GM12872 (cell line): ENCODE results near the gene TGFA.

Experiments used
- TF ChIP-seq, protein P1 (sequence below): IDR thresholded peaks from 3 replicates; pipeline ENCODE4 v1.5.1; 2011; ENCODE audit warnings: low read depth, mild to moderate bottlenecking, low read length, moderate library complexity; ENCODE audit not compliant: insufficient read depth

The TGFA gene

GRCh38 chr2:70411483-70412125 lies 142.0 kb downstream of the TGFA start:
- TF ChIP-seq, protein P1, sequence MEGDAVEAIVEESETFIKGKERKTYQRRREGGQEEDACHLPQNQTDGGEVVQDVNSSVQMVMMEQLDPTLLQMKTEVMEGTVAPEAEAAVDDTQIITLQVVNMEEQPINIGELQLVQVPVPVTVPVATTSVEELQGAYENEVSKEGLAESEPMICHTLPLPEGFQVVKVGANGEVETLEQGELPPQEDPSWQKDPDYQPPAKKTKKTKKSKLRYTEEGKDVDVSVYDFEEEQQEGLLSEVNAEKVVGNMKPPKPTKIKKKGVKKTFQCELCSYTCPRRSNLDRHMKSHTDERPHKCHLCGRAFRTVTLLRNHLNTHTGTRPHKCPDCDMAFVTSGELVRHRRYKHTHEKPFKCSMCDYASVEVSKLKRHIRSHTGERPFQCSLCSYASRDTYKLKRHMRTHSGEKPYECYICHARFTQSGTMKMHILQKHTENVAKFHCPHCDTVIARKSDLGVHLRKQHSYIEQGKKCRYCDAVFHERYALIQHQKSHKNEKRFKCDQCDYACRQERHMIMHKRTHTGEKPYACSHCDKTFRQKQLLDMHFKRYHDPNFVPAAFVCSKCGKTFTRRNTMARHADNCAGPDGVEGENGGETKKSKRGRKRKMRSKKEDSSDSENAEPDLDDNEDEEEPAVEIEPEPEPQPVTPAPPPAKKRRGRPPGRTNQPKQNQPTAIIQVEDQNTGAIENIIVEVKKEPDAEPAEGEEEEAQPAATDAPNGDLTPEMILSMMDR, result no peak

- TF ChIP-seq, protein P1, result no peak
Measured at GRCh38 chr2:70403267-70404053, 150.2 kb downstream of the TGFA start.

GRCh38 chr2:70400539-70400938 lies 153.1 kb downstream of the TGFA start:
- TF ChIP-seq, protein P1, result no peak

- TF ChIP-seq, protein P1, result no peak
Measured at GRCh38 chr2:70399046-70399445, 154.6 kb downstream of the TGFA start.
